ENCODE measurements around the gene LIPC.

Gene LIPC

GRCh38 chr15:58419803-58420524 lies 11.8 kb upstream of the LIPC start:
- H3K27ac Mint-ChIP-seq, result peak overlapping the region; percentile 65
- no peaks in the 10 kb centered on the region for H3K36me3 Mint-ChIP-seq
- no peak overlapping the region for H3K4me3 Mint-ChIP-seq
- ATAC-seq, result no peak
- DNase-seq (ENCODE audit: low spot score in 2 of 2), result no peak
- peaks cover 13% of the 10 kb centered on the region for H3K4me1 Mint-ChIP-seq
- peaks cover 4% of the 10 kb centered on the region for H3K9me3 Mint-ChIP-seq

GRCh38 chr15:58420579-58421043 lies 11.2 kb upstream of the LIPC start:
- Mint-ChIP-seq H3K9me3 (peaks cover 4% of the 10 kb centered on the region), H3K4me3 (no peak overlapping the region), H3K4me1 (peaks cover 13% of the 10 kb centered on the region), H3K36me3 (no peaks in the 10 kb centered on the region), H3K27ac (peak overlapping the region; percentile 65)
- peak; percentile 76 for ATAC-seq
- no peak for DNase-seq (ENCODE audit: low spot score in 2 of 2)

- Mint-ChIP-seq H3K4me1 (peaks cover 13% of the 10 kb centered on the region), H3K36me3 (no peaks in the 10 kb centered on the region), H3K4me3 (no peak overlapping the region), H3K27ac (no peak overlapping the region), H3K9me3 (no peaks in the 10 kb centered on the region)
- ATAC-seq (no peak), DNase-seq (ENCODE audit: low spot score in 2 of 2) (no peak)
Measured at GRCh38 chr15:58423205-58423604, 8.6 kb upstream of the LIPC start.

- H3K36me3 Mint-ChIP-seq, result no peaks in the 10 kb centered on the region
- H3K4me1 Mint-ChIP-seq, result peaks cover 13% of the 10 kb centered on the region
- no peak overlapping the region for H3K27ac Mint-ChIP-seq
- no peak overlapping the region for H3K4me3 Mint-ChIP-seq
- no peak for DNase-seq (ENCODE audit: low spot score in 2 of 2)
- no peaks in the 10 kb centered on the region for H3K9me3 Mint-ChIP-seq
- peak; percentile 64 for ATAC-seq
Measured at GRCh38 chr15:58423831-58424608, 7.8 kb upstream of the LIPC start.

- H3K4me1 Mint-ChIP-seq, result peaks cover 12% of the 10 kb centered on the region
- no peaks in the 10 kb centered on the region for H3K9me3 Mint-ChIP-seq
- no peak for ATAC-seq
- no peak for DNase-seq (ENCODE audit: low spot score in 2 of 2)
- no peak overlapping the region for H3K4me3 Mint-ChIP-seq
- H3K36me3 Mint-ChIP-seq, result no peaks in the 10 kb centered on the region
- H3K27ac Mint-ChIP-seq, result no peak overlapping the region
Measured at GRCh38 chr15:58424722-58425121, 7.1 kb upstream of the LIPC start.

GRCh38 chr15:58425185-58425584 lies 6.6 kb upstream of the LIPC start:
- no peaks in the 10 kb centered on the region for H3K36me3 Mint-ChIP-seq
- peaks cover 7% of the 10 kb centered on the region for H3K4me1 Mint-ChIP-seq
- no peaks in the 10 kb centered on the region for H3K9me3 Mint-ChIP-seq
- H3K27ac Mint-ChIP-seq, result no peak overlapping the region
- ATAC-seq (no peak), DNase-seq (ENCODE audit: low spot score in 2 of 2) (no peak)
- no peak overlapping the region for H3K4me3 Mint-ChIP-seq

- no peak for ATAC-seq
- H3K9me3 Mint-ChIP-seq, result no peaks in the 10 kb centered on the region
- DNase-seq (ENCODE audit: low spot score in 2 of 2), result no peak
- H3K36me3 Mint-ChIP-seq, result no peaks in the 10 kb centered on the region
- H3K4me3 Mint-ChIP-seq, result no peak overlapping the region
- H3K4me1 Mint-ChIP-seq, result peaks cover under 1% of the 10 kb centered on the region
- no peak overlapping the region for H3K27ac Mint-ChIP-seq
Measured at GRCh38 chr15:58425834-58426233, 6.0 kb upstream of the LIPC start.

GRCh38 chr15:58426501-58426900 lies 5.3 kb upstream of the LIPC start:
- Mint-ChIP-seq H3K27ac (no peak overlapping the region), H3K4me3 (no peak overlapping the region), H3K4me1 (no peaks in the 10 kb centered on the region), H3K36me3 (no peaks in the 10 kb centered on the region), H3K9me3 (no peaks in the 10 kb centered on the region)
- DNase-seq (ENCODE audit: low spot score in 2 of 2) (no peak), ATAC-seq (no peak)

GRCh38 chr15:58427987-58428386 lies 3.8 kb upstream of the LIPC start:
- H3K9me3 Mint-ChIP-seq, result no peaks in the 10 kb centered on the region
- H3K4me3 Mint-ChIP-seq, result no peak overlapping the region
- H3K4me1 Mint-ChIP-seq, result no peaks in the 10 kb centered on the region
- DNase-seq (ENCODE audit: low spot score in 2 of 2) (no peak), ATAC-seq (no peak)
- no peak overlapping the region for H3K27ac Mint-ChIP-seq
- no peaks in the 10 kb centered on the region for H3K36me3 Mint-ChIP-seq

- no peaks in the 10 kb centered on the region for H3K4me1 Mint-ChIP-seq
- H3K9me3 Mint-ChIP-seq, result no peaks in the 10 kb centered on the region
- DNase-seq (ENCODE audit: low spot score in 2 of 2) (no peak), ATAC-seq (no peak)
- no peak overlapping the region for H3K27ac Mint-ChIP-seq
- H3K36me3 Mint-ChIP-seq, result no peaks in the 10 kb centered on the region
- no peak overlapping the region for H3K4me3 Mint-ChIP-seq
Measured at GRCh38 chr15:58430224-58430787, 1.5 kb upstream of the LIPC start.

GRCh38 chr15:58432401-58432800 lies 610 bp downstream of the LIPC start:
- no peak overlapping the region for H3K4me3 Mint-ChIP-seq
- DNase-seq (ENCODE audit: low spot score in 2 of 2), result no peak
- H3K4me1 Mint-ChIP-seq, result no peaks in the 10 kb centered on the region

GRCh38 chr15:58433597-58434333 lies 2.0 kb downstream of the LIPC start:
- H3K9me3 Mint-ChIP-seq, result no peaks in the 10 kb centered on the region
- DNase-seq (ENCODE audit: low spot score in 2 of 2) (no peak), ATAC-seq (no peak)
- no peaks in the 10 kb centered on the region for H3K4me1 Mint-ChIP-seq
- no peak overlapping the region for H3K4me3 Mint-ChIP-seq
- peak overlapping the region; percentile 26 for H3K27ac Mint-ChIP-seq
- H3K36me3 Mint-ChIP-seq, result no peaks in the 10 kb centered on the region

More at GRCh38 chr15:58432401-58432800, 610 bp downstream of the LIPC start:
- Mint-ChIP-seq H3K27ac (no peak overlapping the region), H3K36me3 (no peaks in the 10 kb centered on the region), H3K9me3 (no peaks in the 10 kb centered on the region)
- ATAC-seq, result no peak

- Mint-ChIP-seq H3K27ac (no peak overlapping the region), H3K4me3 (no peak overlapping the region)
- DNase-seq (ENCODE audit: low spot score in 2 of 2), result no peak
Measured at GRCh38 chr15:58434334-58434875, 2.6 kb downstream of the LIPC start.

GRCh38 chr15:58436552-58436951 lies 4.8 kb downstream of the LIPC start:
- H3K4me3 Mint-ChIP-seq, result no peak overlapping the region
- no peaks in the 10 kb centered on the region for H3K9me3 Mint-ChIP-seq
- DNase-seq (ENCODE audit: low spot score in 2 of 2) (no peak), ATAC-seq (no peak)
- H3K36me3 Mint-ChIP-seq, result no peaks in the 10 kb centered on the region
- no peaks in the 10 kb centered on the region for H3K4me1 Mint-ChIP-seq
- H3K27ac Mint-ChIP-seq, result no peak overlapping the region

More at GRCh38 chr15:58434334-58434875, 2.6 kb downstream of the LIPC start:
- no peaks in the 10 kb centered on the region for H3K4me1 Mint-ChIP-seq
- no peaks in the 10 kb centered on the region for H3K9me3 Mint-ChIP-seq
- no peak for ATAC-seq
- no peaks in the 10 kb centered on the region for H3K36me3 Mint-ChIP-seq

GRCh38 chr15:58437531-58438105 lies 5.8 kb downstream of the LIPC start:
- no peak for DNase-seq (ENCODE audit: low spot score in 2 of 2)
- Mint-ChIP-seq H3K36me3 (no peaks in the 10 kb centered on the region), H3K9me3 (no peaks in the 10 kb centered on the region), H3K27ac (no peak overlapping the region), H3K4me3 (no peak overlapping the region), H3K4me1 (no peaks in the 10 kb centered on the region)
- no peak for ATAC-seq
